ENCODE results near the gene ZMAT5. TPM values are rescaled to one million over a fixed set of nuclear protein-coding genes. Genes with fewer than 3 reads are reported as not detected.

The ZMAT5 gene
- 20.7 TPM for total RNA-seq

GRCh38 chr22:29766632-29767170, at the start of gene ZMAT5:
Gene ZMAT5 (minus strand): TSS chr22:29767007. CDS start chr22:29748544, 18,463 bp downstream.

DNA sequence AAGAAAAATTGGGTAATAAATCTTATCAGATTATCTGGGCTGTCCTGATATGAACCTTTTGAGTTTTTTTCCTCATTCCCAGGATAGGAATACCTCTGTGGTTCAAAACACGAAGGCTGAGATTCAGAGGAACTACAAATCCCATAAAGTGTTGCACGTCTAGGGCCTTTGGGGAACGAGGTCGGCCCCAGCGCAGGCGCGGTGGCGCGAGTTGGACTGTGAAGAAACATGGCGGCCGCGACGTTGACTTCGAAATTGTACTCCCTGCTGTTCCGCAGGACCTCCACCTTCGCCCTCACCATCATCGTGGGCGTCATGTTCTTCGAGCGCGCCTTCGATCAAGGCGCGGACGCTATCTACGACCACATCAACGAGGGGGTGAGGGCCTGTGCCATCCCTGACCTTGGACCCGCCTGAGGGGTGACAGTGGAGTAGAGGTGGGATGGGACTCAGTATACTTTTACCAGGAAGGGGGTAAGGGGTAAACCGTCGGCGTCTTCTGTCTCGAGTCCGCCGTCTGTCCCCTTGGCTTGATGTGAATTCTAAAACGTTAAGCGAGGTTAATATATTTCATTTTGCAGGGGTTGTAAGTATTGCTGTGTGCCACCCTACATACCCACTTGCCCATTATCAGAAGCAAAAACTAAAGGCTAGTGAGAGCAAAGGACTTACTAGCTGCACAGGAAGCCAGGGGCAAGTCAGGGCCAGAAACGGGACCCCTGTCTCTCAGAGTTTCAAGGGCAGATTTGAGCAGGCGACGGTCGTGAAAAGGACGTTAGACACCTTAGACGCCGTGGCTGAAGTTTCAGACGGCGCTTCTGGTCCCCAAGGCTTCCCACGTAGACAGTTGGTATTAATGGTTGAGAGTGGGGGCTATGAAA, 604 bp upstream of the ZMAT5 start, which contains the start of gene UQCR10:
TSS of gene UQCR10 (plus strand) at position 199 of the 881 bp plus-strand sequence. CDS start at position 229, 30 bp downstream.

GRCh38 chr22:29719899-29720645, 46.7 kb downstream of the ZMAT5 start, which contains the start of gene CABP7:
Gene CABP7 (plus strand): TSS chr22:29720003. CDS start chr22:29720425, 422 bp downstream.

Small RNA genes within 50 kb of the gene (small RNA-seq; reads per million reads assigned to genes)
- gene AC004882.2 (ENCODE audit: low replicate concordance) (not detected), gene RF00019 (ENCODE audit: low replicate concordance) (not detected)

Other genes with a start within 250 kb of the ZMAT5 start
- gene THOC5, start 213.2 kb downstream of the ZMAT5 start, total RNA-seq, result 30.5 TPM
- gene NIPSNAP1, start 185.9 kb downstream of the ZMAT5 start, total RNA-seq, result 101 TPM
- 37.5 TPM for gene NF2, start 163.4 kb downstream of the ZMAT5 start, total RNA-seq
- not detected for gene CABP7, start 47.0 kb downstream of the ZMAT5 start, total RNA-seq
- gene UQCR10, start 362 bp upstream of the ZMAT5 start, total RNA-seq, result 119 TPM
- 37.6 TPM for gene ASCC2, start 71.3 kb upstream of the ZMAT5 start, total RNA-seq
- gene MTMR3, start 116.2 kb upstream of the ZMAT5 start, total RNA-seq, result 77.4 TPM